Colon (tissue), 2 donors: ENCODE results near the gene PLD2.
"Not testable (repeated sequence)": the region's sequence is repeated elsewhere in the genome, so short reads cannot be mapped to it uniquely, and the experiment has no call there.

Experiments
- FAIRE-seq: peaks from 2 replicates; lab custom pipeline; 2012; peaks lifted over from hg19 to GRCh38; lab: Jason Lieb, UNC
- donor health status: control.
- donor health status: control.

Gene PLD2

GRCh38 chr17:4790705-4791088, 16.3 kb upstream of the PLD2 start:
- FAIRE-seq, result no peak

- no peak for FAIRE-seq
Observed at GRCh38 chr17:4795168-4795567, 11.8 kb upstream of the PLD2 start.

- FAIRE-seq, result no peak
Observed at GRCh38 chr17:4796552-4796920, 10.4 kb upstream of the PLD2 start.

- no peak for FAIRE-seq
Observed at GRCh38 chr17:4800462-4801196, 6.3 kb upstream of the PLD2 start.

GRCh38 chr17:4802228-4802627, 4.7 kb upstream of the PLD2 start, which contains the start of gene C17orf114:
Gene C17orf114 (minus strand): TSS chr17:4802328.
- FAIRE-seq, result no peak

GRCh38 chr17:4806456-4806776, 536 bp upstream of the PLD2 start:
- FAIRE-seq, result no peak

GRCh38 chr17:4807605-4808377, 839 bp downstream of the PLD2 start:
- FAIRE-seq, result no peak

GRCh38 chr17:4808378-4808767, 1.4 kb downstream of the PLD2 start:
- no peak for FAIRE-seq

- FAIRE-seq, result no peak
Observed at GRCh38 chr17:4810696-4811290, 3.8 kb downstream of the PLD2 start.

- no peak for FAIRE-seq
Observed at GRCh38 chr17:4811471-4811870, 4.5 kb downstream of the PLD2 start.

- no peak for FAIRE-seq
Observed at GRCh38 chr17:4812690-4813089, 5.7 kb downstream of the PLD2 start.

GRCh38 chr17:4815043-4815675, 8.2 kb downstream of the PLD2 start:
- no peak for FAIRE-seq

GRCh38 chr17:4816826-4817225, 9.9 kb downstream of the PLD2 start:
- FAIRE-seq, result no peak

- no peak for FAIRE-seq
Observed at GRCh38 chr17:4818276-4818675, 11.3 kb downstream of the PLD2 start.

GRCh38 chr17:4822835-4823234, 15.9 kb downstream of the PLD2 start:
- FAIRE-seq, result no peak

- no peak for FAIRE-seq
Observed at GRCh38 chr17:4823373-4824089, 16.6 kb downstream of the PLD2 start.

GRCh38 chr17:4827399-4827798, 20.4 kb downstream of the PLD2 start:
- FAIRE-seq, result no peak

GRCh38 chr17:4832829-4833177, 25.9 kb downstream of the PLD2 start:
- not testable (repeated sequence) for FAIRE-seq

GRCh38 chr17:4833178-4833940, 26.4 kb downstream of the PLD2 start, which contains the start of gene MINK1:
Gene MINK1 (plus strand): TSS chr17:4833340. CDS start chr17:4833584, 244 bp downstream.
- no peak for FAIRE-seq

GRCh38 chr17:4833941-4834680, 27.2 kb downstream of the PLD2 start:
- FAIRE-seq, result no peak

GRCh38 chr17:4834681-4835020, 27.7 kb downstream of the PLD2 start:
- no peak for FAIRE-seq
